Stimulated activated CD8-positive, alpha-beta memory T cell treated with anti-CD3 and anti-CD28 coated beads, Interleukin-2, amount 100 ng/mL, for 48 hours (primary cell): ENCODE data around the gene ZNF846.
A peak's percentile ranks its signal among the peaks of the same experiment; 100 is the strongest.
"Not testable (repeated sequence)": the region's sequence is repeated elsewhere in the genome, so short reads cannot be mapped to it uniquely, and the experiment has no call there.

Experiments used
- DNase-seq, 2 donors: peaks; one replicate each; pipeline ENCODE4 v3.0.0-alpha.2; 2020; ENCODE audit warnings: low read depth in 2 of 2

The ZNF846 gene

DNA sequence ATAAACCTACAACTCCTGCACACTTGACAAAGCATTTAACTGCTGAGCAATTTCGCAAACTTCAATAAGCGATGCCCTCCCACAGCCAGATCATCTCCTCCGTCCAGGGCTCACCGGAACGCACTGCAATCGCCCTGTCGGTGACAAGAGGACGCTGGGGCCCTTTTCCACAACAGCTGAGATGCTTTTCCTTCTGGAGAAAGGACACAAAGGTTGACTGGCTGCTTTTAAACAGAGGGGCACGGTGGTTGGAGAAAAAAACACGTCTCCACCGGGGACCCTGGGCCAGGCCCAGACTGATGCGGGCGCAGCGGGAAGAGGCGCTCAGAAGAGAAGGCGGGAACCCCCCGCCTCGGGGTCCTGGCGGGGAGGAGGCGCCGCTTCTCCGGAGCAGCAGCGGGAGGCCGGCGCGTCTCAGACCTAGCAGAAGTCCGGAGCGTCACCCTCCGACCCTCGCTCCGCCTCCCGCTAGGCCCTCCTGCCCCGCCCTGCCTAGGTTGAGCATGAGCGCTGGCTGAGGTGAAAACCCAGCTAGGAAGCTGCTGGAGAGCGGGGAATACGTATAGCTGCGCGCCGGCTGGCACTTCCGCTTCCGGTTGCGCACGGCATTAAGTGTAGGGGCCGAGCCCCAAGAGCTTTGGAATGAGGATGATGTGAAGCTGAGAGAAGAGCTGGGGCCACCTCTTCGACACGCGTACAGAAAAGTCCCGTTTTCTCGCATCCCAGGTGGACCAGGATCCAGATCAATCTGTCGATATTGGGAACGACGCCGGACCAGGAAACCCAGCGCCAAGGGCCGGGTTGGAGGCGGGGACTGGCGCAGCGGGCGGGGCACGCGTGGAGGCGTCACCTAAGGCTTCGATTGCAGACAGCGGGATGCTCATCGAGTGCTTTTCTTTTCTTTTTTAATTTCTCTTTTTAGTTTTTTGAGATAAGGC, at the start of gene ZNF846:
Gene ZNF846, minus strand, starts transcription at position 564 of the 938 bp plus-strand sequence. CDS start 3,788 bp downstream, outside the sequence.
- DNase-seq: peak; percentile 89 to 93

- DNase-seq: no peak
Measured at GRCh38 chr19:9818175-9818733, 49.7 kb upstream of the ZNF846 start.

GRCh38 chr19:9811139-9811538, 42.6 kb upstream of the ZNF846 start:
- no peak for DNase-seq

GRCh38 chr19:9808855-9809824, 40.6 kb upstream of the ZNF846 start:
- DNase-seq: no peak

GRCh38 chr19:9806803-9807202, 38.3 kb upstream of the ZNF846 start:
- DNase-seq: no peak

DNA sequence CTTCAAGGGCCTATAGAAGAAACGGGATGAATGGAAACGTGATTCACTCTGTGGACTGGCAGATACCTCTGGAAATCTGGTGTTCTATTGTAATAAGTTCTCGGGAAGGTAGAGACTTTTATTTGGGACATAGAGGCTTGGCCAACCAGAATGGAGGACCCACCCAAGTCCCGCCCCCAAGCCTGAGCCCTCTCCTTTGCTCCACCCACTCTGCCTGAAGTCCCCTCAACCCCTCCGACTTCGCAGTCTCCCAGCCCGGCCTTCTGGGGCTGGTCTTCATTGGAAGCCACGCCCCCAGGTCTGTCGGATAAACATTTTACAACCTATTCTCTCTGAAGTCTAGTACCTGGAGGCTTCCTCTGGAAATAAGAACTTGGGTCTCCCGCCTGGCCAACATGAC, 33.4 kb upstream of the ZNF846 start:
- DNase-seq: no peak

DNA sequence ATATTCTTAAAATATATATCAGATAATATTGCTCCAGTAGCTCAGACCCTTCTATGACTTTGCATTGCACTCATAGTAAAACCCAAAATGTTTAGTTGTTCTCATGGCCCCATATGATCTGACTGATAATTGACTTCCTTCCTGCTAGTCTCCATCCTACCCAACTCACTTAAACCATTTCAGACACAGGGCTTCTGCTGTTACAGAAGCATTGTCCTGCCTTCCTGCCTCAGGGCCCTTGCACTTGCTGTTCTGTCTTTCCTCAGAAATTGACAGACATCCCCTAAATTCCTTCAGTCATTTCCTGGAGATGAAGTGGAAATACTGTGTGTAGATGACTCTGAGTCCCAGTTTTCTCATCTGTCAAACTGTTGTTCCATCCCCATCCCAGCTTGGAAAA, 30.6 kb upstream of the ZNF846 start:
- no peak for DNase-seq

GRCh38 chr19:9797871-9798270, 29.3 kb upstream of the ZNF846 start:
- DNase-seq: no peak

GRCh38 chr19:9796113-9796773, 27.7 kb upstream of the ZNF846 start:
- DNase-seq: peak; percentile 53 to 64

DNA sequence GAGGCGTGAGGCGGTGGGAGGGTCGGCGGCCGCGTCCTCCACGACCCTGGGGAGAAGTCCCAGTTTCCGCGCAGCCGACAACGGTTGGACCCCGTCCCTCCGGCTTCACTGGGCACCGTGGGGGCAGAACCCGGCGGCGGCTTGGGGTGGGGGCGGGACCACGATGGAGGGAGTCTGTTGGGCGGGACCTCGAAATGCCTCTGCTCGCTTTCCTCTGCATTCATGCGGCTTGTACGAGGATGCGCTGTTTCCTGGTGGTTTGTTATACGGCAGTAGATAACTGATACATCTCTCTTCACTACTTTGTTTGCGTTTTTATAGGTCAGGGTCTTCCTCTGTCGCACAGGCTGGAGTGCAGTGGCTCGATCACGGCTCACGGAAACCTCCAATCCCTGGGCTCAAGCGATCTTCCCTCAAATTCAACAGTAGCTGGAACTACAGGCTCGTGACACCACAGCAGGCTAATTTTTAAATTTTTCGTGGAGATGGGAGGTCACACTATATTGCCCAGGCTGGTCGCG, 24.6 kb upstream of the ZNF846 start:
- DNase-seq: peak; percentile 30 to 41

GRCh38 chr19:9792206-9793070, 23.9 kb upstream of the ZNF846 start:
- peak; percentile 85 to 88 for DNase-seq

- DNase-seq: peak; percentile 82 to 92
Measured at GRCh38 chr19:9791552-9792205, 23.1 kb upstream of the ZNF846 start.

GRCh38 chr19:9791073-9791367, 22.5 kb upstream of the ZNF846 start:
- DNase-seq: not testable (repeated sequence)

DNA sequence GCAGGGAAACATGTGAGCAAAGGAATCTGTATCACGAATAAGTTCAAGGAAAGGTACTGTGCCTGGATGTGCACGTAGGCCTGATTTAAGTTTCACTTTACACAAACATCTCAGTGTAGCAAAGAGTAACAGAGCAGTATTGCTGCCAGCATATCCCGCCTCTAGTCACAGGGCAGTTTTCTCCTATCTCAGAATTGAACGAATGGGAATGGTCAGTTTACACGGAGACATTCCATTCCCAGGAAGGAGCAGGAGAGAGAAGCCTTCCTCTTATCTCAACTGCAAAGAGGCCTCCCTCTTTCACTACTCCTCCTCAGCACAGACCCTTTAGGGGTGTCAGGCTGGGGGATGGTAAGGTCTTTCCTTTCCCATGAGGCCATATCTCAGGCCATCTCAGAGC, 21.0 kb upstream of the ZNF846 start:
- DNase-seq: not testable (repeated sequence)

- DNase-seq: no peak
Measured at GRCh38 chr19:9789066-9789465, 20.5 kb upstream of the ZNF846 start.

DNA sequence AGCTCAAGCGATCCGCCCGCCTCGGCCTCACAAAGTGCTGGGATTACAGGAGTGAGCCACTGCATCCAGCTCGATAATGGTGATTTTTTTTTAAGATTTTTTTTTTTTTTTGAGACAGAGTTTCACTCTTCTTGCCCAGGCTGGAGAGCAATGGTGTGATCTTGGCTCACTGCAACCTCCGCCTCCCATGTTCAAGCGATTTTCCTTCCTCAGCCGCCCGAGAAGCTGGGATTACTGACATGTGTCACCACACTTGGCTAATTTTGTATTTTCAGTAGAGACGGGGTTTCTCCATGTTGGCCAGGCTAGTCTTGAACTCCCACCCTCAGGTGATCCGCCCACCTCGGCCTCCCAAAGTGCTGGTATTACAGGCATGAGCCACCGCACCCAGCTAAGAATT, 20.1 kb upstream of the ZNF846 start:
- not testable (repeated sequence) for DNase-seq

DNA sequence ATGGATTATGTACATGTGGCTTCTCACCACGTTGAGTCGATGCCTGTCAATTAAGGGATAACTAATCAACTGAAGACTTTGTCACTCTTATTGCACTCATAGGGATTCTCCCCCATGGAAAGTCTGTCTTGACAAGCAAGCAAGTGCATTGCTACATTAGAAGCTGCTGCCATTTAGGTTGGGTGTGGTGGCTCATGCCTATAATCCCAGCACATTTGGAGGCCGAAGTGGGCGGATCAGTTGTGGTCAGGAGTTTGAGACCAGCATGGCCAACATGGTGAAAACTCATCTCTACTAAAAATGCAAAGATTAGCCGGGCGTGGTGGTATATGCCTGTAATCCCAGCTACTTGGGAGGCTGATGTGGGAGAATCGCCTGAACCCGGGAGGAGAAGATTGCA, 18.3 kb upstream of the ZNF846 start:
- DNase-seq: no peak

DNA sequence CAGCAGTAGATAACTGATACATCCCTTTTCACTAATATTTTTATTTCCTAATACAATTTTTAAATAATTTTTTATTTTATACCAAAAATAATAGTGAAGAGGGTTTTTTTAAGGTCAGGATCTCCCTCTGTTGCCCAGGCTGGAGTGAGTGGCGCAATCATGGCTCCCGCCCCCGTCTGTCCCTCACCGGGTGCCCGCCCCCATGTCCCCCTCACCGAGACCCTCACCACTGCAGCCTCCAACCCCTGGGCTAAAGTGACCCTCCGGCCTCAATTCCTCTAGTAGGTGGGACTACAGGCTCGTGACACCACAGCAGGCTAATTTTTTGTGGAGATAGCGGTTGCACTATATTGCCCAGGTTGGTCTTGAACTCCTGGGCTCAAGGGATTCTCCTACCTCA, 17.8 kb upstream of the ZNF846 start:
- no peak for DNase-seq

- DNase-seq: peak; percentile 96 to 98
Measured at GRCh38 chr19:9785367-9786331, 17.1 kb upstream of the ZNF846 start.
